HCT116 (cell line): ENCODE results near the gene RGS6. TPM values are rescaled to one million over a fixed set of nuclear protein-coding genes. Genes with fewer than 3 reads are reported as not detected.

Source experiments
- ATAC-seq: fragments of 200-7000 bp; cut with Tn5 transposase; 2 replicates; pipeline ENCODE4 v1.9.1; 2020; ENCODE audit warnings: mild to moderate bottlenecking, moderate library complexity
- BruUV-seq: library from RNA; stranded (reverse); fragments of 400-500 nt; replicated peaks from 2 replicates; lab custom pipeline; 2021; lab: Mats Ljungman, UMichigan
- CTCF ChIA-PET: fragments of 300-600 bp; sonication (Branson Sonifier 250); formaldehyde crosslinking; loops from one replicate; lab custom pipeline; 2021; ENCODE audit warnings: antibody characterized with exemption; lab: Charles Lee
- POLR2A ChIA-PET: fragments of 300-600, 350-600 bp; sonication (Branson Sonifier 250); formaldehyde crosslinking; loops from one replicate; lab custom pipeline; 2021; ENCODE audit warnings: antibody characterized with exemption; lab: Charles Lee
- RAD21 ChIA-PET, 2 experiments: fragments of 300-600 bp; sonication (Branson Sonifier 250); formaldehyde crosslinking; loops; one replicate each; lab custom pipeline; 2023; ENCODE audit warnings: low total read pairs in 2 of 2; ENCODE audit not compliant: uncharacterized antibody in 2 of 2, unreplicated experiment in 2 of 2, low non-redundant PET in 1 of 2; lab: Charles Lee
- DNase-seq: peaks from one replicate; pipeline ENCODE4 v3.0.0-alpha.2; 2010; ENCODE audit warnings: low read depth, low spot score
- H2AFZ ChIP-seq: fragments of 200-600 bp; shearing (Covaris generic), sonication (generic); 2 replicates; pipeline ENCODE4 v1.6.1; 2017; ENCODE audit warnings: low read depth, mixed run types, mixed read lengths, antibody characterized with exemption, low read length; ENCODE audit not compliant: poor library complexity, severe bottlenecking
- H3K27ac ChIP-seq: 2 replicates; pipeline ENCODE4 v1.5.1; 2012; ENCODE audit warnings: low read depth, low read length
- H3K27me3 ChIP-seq: fragments of 200-600 bp; sonication (generic); 2 replicates; pipeline ENCODE4 v1.6.1; 2016; ENCODE audit warnings: mixed run types, low read length, mixed read lengths; ENCODE audit not compliant: insufficient read depth
- H3K36me3 ChIP-seq, 2 experiments: fragments of 200-500 bp in 1 of 2; fragments of 200-600 bp in 1 of 2; sonication (Bioruptor generic) in 1 of 2; sonication (generic) in 1 of 2; 2 replicates each; pipeline versions ENCODE4 v1.5.1 to v1.6.1; 2014 to 2016; ENCODE audit warnings: low read length in 2 of 2, inconsistent platforms in 1 of 2, mixed read lengths in 1 of 2, mixed run types in 1 of 2; ENCODE audit not compliant: insufficient read depth in 2 of 2, control insufficient read depth in 1 of 2
- H3K4me1 ChIP-seq, 2 experiments: fragments of 200-600 bp in 1 of 2; sonication (generic) in 1 of 2; 2 replicates each; pipeline versions ENCODE4 v1.5.1 to v1.6.1; 2012 to 2017; ENCODE audit warnings: low read length in 2 of 2, inconsistent platforms in 1 of 2, mild to moderate bottlenecking in 1 of 2, mixed read lengths in 1 of 2, mixed run types in 1 of 2, moderate library complexity in 1 of 2; ENCODE audit not compliant: insufficient read depth in 2 of 2, control insufficient read depth in 1 of 2
- H3K4me2 ChIP-seq: fragments of 200-600 bp; sonication (generic); 2 replicates; pipeline ENCODE4 v1.6.1; 2017; ENCODE audit warnings: mixed run types, low read length, mixed read lengths
- H3K4me3 ChIP-seq, 2 experiments: fragments of 200-600 bp in 1 of 2; sonication (generic) in 1 of 2; replicated peaks in 1 of 2; 2 replicates each; pipeline ENCODE4 v1.5.1; 2011 to 2016; ENCODE audit warnings: low read length in 2 of 2, control low read depth in 1 of 2, low read depth in 1 of 2, mild to moderate bottlenecking in 1 of 2, mixed read lengths in 1 of 2, mixed run types in 1 of 2
- H3K79me2 ChIP-seq: fragments of 200-600 bp; sonication (generic); 2 replicates; pipeline ENCODE4 v1.6.1; 2017; ENCODE audit warnings: mild to moderate bottlenecking, mixed run types, low read length, moderate library complexity, mixed read lengths; ENCODE audit not compliant: insufficient read depth
- H3K9ac ChIP-seq: fragments of 200-600 bp; sonication (generic); 2 replicates; pipeline ENCODE4 v1.6.1; 2016; ENCODE audit warnings: low read length, mixed read lengths
- H3K9me2 ChIP-seq: fragments of 200-600 bp; sonication (generic), shearing (Covaris generic); 2 replicates; pipeline ENCODE4 v1.6.1; 2017; ENCODE audit warnings: mixed run types, mild to moderate bottlenecking, moderate library complexity; ENCODE audit not compliant: insufficient read depth
- H3K9me3 ChIP-seq, 2 experiments: fragments of 200-500 bp in 1 of 2; fragments of 200-600 bp in 1 of 2; sonication (Bioruptor generic) in 1 of 2; sonication (generic) in 1 of 2; 2 replicates each; pipeline ENCODE4 v1.6.1; 2014 to 2017; ENCODE audit warnings: low read length in 2 of 2, mixed read lengths in 2 of 2, inconsistent platforms in 1 of 2, low read depth in 1 of 2, mild to moderate bottlenecking in 1 of 2, mixed run types in 1 of 2, moderate library complexity in 1 of 2; ENCODE audit not compliant: control insufficient read depth in 1 of 2, insufficient read depth in 1 of 2
- H4K20me1 ChIP-seq: fragments of 200-600 bp; sonication (generic), shearing (Covaris generic); 2 replicates; pipeline ENCODE4 v1.6.1; 2017; ENCODE audit warnings: mixed run types, mild to moderate bottlenecking, moderate library complexity; ENCODE audit not compliant: insufficient read depth
- CBX3 ChIP-seq: IDR thresholded peaks from 2 replicates; pipeline ENCODE4 v1.6.1; 2012; ENCODE audit warnings: low read depth
- EGR1 ChIP-seq: IDR thresholded peaks from 2 replicates; pipeline ENCODE4 v1.6.1; 2012; ENCODE audit warnings: low read depth
- SRF ChIP-seq: IDR thresholded peaks from 2 replicates; pipeline ENCODE4 v1.6.1; 2012; ENCODE audit warnings: low read depth
- intact Hi-C: fragments of 100-400 bp; cut with micrococcal nuclease; formaldehyde crosslinking; loops from 2 replicates; pipeline ENCODE4 v1.10.0; 2022
- total RNA-seq: library from RNA; stranded (reverse); gene quantifications from one replicate; pipeline ENCODE4 v1.2.1, GENCODE V29; 2021; ENCODE audit not compliant: unreplicated experiment
- TF ChIP-seq, protein P1 (sequence below): IDR thresholded peaks from 2 replicates; pipeline ENCODE4 v1.6.1; 2011; ENCODE audit warnings: mild to moderate bottlenecking, low read length, moderate library complexity; ENCODE audit not compliant: insufficient replicate concordance; ENCODE audit errors: extremely low read depth
- TF ChIP-seq, protein P2 (sequence below): IDR thresholded peaks from 2 replicates; pipeline ENCODE4 v1.6.1; 2012; ENCODE audit warnings: low read depth

RGS6 gene
- total RNA-seq, 1 experiment from 2014 or later, result 4.7 TPM

DNA sequence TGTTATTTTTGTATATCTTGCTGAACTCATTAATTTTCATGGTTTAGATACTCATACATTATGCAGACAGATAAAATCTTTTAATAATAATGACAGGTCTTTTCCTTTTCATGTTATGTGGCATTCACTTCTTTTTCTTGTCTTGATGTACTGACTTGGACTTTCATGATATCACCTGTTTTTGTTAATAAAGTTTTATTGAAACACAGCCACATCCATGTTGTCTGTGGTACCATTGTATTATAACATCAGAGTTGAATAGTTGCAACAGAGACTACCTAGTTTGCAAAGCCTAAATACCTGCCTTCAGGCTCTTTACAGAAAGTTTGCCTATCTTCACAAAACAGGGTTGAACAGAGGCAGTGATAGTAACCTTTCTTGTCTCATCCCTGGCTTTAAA lies 85.1 kb downstream of the RGS6 start:
- Histone ChIP-seq H3K9ac (no peak overlapping the region), H3K4me1 (peaks cover 3% of the 10 kb centered on the region in 2 experiments), H3K36me3 (no peaks in the 10 kb centered on the region), H3K27ac (no peak overlapping the region), H3K27me3 (no peaks in the 10 kb centered on the region), H2AFZ (no peak overlapping the region), H3K9me2 (no peaks in the 10 kb centered on the region), H3K9me3 (no peaks in the 10 kb centered on the region), H4K20me1 (no peaks in the 10 kb centered on the region), H3K79me2 (no peaks in the 10 kb centered on the region), H3K4me3 (no peak overlapping the region), H3K4me2 (no peak overlapping the region)
- CTCF ChIA-PET, result no interaction called here
- ATAC-seq, result no peak
- BruUV-seq, result no TSS peak
- POLR2A ChIA-PET, result no interaction called here
- RAD21 ChIA-PET, result no interaction called here
- DNase-seq, result no peak
- intact Hi-C loops, result no loop called here
- TF ChIP-seq, protein P1, sequence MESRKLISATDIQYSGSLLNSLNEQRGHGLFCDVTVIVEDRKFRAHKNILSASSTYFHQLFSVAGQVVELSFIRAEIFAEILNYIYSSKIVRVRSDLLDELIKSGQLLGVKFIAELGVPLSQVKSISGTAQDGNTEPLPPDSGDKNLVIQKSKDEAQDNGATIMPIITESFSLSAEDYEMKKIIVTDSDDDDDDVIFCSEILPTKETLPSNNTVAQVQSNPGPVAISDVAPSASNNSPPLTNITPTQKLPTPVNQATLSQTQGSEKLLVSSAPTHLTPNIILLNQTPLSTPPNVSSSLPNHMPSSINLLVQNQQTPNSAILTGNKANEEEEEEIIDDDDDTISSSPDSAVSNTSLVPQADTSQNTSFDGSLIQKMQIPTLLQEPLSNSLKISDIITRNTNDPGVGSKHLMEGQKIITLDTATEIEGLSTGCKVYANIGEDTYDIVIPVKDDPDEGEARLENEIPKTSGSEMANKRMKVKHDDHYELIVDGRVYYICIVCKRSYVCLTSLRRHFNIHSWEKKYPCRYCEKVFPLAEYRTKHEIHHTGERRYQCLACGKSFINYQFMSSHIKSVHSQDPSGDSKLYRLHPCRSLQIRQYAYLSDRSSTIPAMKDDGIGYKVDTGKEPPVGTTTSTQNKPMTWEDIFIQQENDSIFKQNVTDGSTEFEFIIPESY, result no peak
- TF ChIP-seq SRF (no peak), CBX3 (no peak), EGR1 (no peak)
- TF ChIP-seq, protein P2, sequence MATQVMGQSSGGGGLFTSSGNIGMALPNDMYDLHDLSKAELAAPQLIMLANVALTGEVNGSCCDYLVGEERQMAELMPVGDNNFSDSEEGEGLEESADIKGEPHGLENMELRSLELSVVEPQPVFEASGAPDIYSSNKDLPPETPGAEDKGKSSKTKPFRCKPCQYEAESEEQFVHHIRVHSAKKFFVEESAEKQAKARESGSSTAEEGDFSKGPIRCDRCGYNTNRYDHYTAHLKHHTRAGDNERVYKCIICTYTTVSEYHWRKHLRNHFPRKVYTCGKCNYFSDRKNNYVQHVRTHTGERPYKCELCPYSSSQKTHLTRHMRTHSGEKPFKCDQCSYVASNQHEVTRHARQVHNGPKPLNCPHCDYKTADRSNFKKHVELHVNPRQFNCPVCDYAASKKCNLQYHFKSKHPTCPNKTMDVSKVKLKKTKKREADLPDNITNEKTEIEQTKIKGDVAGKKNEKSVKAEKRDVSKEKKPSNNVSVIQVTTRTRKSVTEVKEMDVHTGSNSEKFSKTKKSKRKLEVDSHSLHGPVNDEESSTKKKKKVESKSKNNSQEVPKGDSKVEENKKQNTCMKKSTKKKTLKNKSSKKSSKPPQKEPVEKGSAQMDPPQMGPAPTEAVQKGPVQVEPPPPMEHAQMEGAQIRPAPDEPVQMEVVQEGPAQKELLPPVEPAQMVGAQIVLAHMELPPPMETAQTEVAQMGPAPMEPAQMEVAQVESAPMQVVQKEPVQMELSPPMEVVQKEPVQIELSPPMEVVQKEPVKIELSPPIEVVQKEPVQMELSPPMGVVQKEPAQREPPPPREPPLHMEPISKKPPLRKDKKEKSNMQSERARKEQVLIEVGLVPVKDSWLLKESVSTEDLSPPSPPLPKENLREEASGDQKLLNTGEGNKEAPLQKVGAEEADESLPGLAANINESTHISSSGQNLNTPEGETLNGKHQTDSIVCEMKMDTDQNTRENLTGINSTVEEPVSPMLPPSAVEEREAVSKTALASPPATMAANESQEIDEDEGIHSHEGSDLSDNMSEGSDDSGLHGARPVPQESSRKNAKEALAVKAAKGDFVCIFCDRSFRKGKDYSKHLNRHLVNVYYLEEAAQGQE, result no peak
